Measurements from ENCODE around the gene PLPPR4. TPM values are rescaled to one million over a fixed set of nuclear protein-coding genes. Genes with fewer than 3 reads are reported as not detected.
A peak's percentile ranks its signal among the peaks of the same experiment; 100 is the strongest.

Gene PLPPR4
- total and polyA plus RNA-seq, 2 experiments from 2014 or later, result 0.99 to 2.3 TPM

- H3K9me2 ChIP-seq (ENCODE audit: insufficient read depth), result no peaks in the 10 kb centered on the region
- TF ChIP-seq ZNF114 (CRISPR knock-in tag; IDR thresholded peaks at IDR 0.05) (no peak), NANOG (IDR thresholded peaks at IDR 0.05; ENCODE audit: borderline replicate concordance) (no peak), EZH2 (IDR thresholded peaks at IDR 0.05; ENCODE audit: low read depth, unreplicated experiment) (no peak), EZH2phosphoT487 (IDR thresholded peaks at IDR 0.05; ENCODE audit: unreplicated experiment) (no peak), CREB1 (CRISPR knock-in tag; IDR thresholded peaks at IDR 0.05; ENCODE audit: low read depth) (no peak), STAT1 (IDR thresholded peaks at IDR 0.05; ENCODE audit: unreplicated experiment) (no peak), ETS1 (IDR thresholded peaks at IDR 0.05) (no peak), ZNF331 (CRISPR knock-in tag; IDR thresholded peaks at IDR 0.05; ENCODE audit: low read depth) (no peak), JUNB (IDR thresholded peaks at IDR 0.05; ENCODE audit: unreplicated experiment) (no peak), POLR2AphosphoS5 (IDR thresholded peaks at IDR 0.05; ENCODE audit: low read depth) (no peak)
- TF ChIP-seq, protein P1, sequence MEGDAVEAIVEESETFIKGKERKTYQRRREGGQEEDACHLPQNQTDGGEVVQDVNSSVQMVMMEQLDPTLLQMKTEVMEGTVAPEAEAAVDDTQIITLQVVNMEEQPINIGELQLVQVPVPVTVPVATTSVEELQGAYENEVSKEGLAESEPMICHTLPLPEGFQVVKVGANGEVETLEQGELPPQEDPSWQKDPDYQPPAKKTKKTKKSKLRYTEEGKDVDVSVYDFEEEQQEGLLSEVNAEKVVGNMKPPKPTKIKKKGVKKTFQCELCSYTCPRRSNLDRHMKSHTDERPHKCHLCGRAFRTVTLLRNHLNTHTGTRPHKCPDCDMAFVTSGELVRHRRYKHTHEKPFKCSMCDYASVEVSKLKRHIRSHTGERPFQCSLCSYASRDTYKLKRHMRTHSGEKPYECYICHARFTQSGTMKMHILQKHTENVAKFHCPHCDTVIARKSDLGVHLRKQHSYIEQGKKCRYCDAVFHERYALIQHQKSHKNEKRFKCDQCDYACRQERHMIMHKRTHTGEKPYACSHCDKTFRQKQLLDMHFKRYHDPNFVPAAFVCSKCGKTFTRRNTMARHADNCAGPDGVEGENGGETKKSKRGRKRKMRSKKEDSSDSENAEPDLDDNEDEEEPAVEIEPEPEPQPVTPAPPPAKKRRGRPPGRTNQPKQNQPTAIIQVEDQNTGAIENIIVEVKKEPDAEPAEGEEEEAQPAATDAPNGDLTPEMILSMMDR (conservative IDR thresholded peaks at IDR 0.05; ENCODE audit: low read depth in 2 of 2), result no peak
- TF ChIP-seq, protein P2, sequence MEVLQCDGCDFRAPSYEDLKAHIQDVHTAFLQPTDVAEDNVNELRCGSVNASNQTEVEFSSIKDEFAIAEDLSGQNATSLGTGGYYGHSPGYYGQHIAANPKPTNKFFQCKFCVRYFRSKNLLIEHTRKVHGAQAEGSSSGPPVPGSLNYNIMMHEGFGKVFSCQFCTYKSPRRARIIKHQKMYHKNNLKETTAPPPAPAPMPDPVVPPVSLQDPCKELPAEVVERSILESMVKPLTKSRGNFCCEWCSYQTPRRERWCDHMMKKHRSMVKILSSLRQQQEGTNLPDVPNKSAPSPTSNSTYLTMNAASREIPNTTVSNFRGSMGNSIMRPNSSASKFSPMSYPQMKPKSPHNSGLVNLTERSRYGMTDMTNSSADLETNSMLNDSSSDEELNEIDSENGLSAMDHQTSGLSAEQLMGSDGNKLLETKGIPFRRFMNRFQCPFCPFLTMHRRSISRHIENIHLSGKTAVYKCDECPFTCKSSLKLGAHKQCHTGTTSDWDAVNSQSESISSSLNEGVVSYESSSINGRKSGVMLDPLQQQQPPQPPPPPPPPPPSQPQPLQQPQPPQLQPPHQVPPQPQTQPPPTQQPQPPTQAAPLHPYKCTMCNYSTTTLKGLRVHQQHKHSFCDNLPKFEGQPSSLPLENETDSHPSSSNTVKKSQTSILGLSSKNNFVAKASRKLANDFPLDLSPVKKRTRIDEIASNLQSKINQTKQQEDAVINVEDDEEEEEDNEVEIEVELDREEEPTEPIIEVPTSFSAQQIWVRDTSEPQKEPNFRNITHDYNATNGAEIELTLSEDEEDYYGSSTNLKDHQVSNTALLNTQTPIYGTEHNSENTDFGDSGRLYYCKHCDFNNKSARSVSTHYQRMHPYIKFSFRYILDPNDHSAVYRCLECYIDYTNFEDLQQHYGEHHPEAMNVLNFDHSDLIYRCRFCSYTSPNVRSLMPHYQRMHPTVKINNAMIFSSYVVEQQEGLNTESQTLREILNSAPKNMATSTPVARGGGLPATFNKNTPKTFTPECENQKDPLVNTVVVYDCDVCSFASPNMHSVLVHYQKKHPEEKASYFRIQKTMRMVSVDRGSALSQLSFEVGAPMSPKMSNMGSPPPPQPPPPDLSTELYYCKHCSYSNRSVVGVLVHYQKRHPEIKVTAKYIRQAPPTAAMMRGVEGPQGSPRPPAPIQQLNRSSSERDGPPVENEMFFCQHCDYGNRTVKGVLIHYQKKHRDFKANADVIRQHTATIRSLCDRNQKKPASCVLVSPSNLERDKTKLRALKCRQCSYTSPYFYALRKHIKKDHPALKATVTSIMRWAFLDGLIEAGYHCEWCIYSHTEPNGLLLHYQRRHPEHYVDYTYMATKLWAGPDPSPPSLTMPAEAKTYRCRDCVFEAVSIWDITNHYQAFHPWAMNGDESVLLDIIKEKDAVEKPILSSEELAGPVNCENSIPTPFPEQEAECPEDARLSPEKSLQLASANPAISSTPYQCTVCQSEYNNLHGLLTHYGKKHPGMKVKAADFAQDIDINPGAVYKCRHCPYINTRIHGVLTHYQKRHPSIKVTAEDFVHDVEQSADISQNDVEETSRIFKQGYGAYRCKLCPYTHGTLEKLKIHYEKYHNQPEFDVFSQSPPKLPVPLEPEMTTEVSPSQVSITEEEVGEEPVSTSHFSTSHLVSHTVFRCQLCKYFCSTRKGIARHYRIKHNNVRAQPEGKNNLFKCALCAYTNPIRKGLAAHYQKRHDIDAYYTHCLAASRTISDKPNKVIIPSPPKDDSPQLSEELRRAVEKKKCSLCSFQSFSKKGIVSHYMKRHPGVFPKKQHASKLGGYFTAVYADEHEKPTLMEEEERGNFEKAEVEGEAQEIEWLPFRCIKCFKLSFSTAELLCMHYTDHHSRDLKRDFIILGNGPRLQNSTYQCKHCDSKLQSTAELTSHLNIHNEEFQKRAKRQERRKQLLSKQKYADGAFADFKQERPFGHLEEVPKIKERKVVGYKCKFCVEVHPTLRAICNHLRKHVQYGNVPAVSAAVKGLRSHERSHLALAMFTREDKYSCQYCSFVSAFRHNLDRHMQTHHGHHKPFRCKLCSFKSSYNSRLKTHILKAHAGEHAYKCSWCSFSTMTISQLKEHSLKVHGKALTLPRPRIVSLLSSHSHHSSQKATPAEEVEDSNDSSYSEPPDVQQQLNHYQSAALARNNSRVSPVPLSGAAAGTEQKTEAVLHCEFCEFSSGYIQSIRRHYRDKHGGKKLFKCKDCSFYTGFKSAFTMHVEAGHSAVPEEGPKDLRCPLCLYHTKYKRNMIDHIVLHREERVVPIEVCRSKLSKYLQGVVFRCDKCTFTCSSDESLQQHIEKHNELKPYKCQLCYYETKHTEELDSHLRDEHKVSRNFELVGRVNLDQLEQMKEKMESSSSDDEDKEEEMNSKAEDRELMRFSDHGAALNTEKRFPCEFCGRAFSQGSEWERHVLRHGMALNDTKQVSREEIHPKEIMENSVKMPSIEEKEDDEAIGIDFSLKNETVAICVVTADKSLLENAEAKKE (CRISPR knock-in tag; IDR thresholded peaks at IDR 0.05), result no peak
- TF ChIP-seq, protein P3, sequence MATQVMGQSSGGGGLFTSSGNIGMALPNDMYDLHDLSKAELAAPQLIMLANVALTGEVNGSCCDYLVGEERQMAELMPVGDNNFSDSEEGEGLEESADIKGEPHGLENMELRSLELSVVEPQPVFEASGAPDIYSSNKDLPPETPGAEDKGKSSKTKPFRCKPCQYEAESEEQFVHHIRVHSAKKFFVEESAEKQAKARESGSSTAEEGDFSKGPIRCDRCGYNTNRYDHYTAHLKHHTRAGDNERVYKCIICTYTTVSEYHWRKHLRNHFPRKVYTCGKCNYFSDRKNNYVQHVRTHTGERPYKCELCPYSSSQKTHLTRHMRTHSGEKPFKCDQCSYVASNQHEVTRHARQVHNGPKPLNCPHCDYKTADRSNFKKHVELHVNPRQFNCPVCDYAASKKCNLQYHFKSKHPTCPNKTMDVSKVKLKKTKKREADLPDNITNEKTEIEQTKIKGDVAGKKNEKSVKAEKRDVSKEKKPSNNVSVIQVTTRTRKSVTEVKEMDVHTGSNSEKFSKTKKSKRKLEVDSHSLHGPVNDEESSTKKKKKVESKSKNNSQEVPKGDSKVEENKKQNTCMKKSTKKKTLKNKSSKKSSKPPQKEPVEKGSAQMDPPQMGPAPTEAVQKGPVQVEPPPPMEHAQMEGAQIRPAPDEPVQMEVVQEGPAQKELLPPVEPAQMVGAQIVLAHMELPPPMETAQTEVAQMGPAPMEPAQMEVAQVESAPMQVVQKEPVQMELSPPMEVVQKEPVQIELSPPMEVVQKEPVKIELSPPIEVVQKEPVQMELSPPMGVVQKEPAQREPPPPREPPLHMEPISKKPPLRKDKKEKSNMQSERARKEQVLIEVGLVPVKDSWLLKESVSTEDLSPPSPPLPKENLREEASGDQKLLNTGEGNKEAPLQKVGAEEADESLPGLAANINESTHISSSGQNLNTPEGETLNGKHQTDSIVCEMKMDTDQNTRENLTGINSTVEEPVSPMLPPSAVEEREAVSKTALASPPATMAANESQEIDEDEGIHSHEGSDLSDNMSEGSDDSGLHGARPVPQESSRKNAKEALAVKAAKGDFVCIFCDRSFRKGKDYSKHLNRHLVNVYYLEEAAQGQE (IDR thresholded peaks at IDR 0.05; ENCODE audit: unreplicated experiment), result no peak
- peaks cover 2% of the 10 kb centered on the region for H3K27me3 Mint-ChIP-seq (ENCODE audit: insufficient read depth, low read depth, poor library complexity)
- H3F3A ChIP-seq (replicated peaks; ENCODE audit: low read depth), result no peaks in the 10 kb centered on the region
- ATAC-seq, result no peak
- no peak for DNase-seq (ENCODE audit: low spot score)
- peaks cover 34% of the 10 kb centered on the region for H3K4me1 Mint-ChIP-seq
- H2AFZ ChIP-seq, result no peak overlapping the region
- no peaks in the 10 kb centered on the region for H3K36me3 Mint-ChIP-seq (ENCODE audit: low read depth)
- H3K4me3 ChIP-seq, result no peak overlapping the region
- no peak overlapping the region for H3K27ac ChIP-seq (ENCODE audit: low read depth)
- H4K20me1 ChIP-seq (replicated peaks; ENCODE audit: insufficient read depth), result no peaks in the 10 kb centered on the region
- H3K27me3 ChIP-seq (ENCODE audit: insufficient read depth), result no peaks in the 10 kb centered on the region
- H3K9me3 Mint-ChIP-seq, result no peaks in the 10 kb centered on the region
- peaks cover 29% of the 10 kb centered on the region for H3K4me1 ChIP-seq (ENCODE audit: insufficient read depth)
- H3K36me3 ChIP-seq (ENCODE audit: insufficient read depth), result no peaks in the 10 kb centered on the region
- no peak overlapping the region for H3K4me3 Mint-ChIP-seq
- H3K27ac Mint-ChIP-seq, result peak overlapping the region; percentile 86
- no peak overlapping the region for H3K4me2 ChIP-seq
- no peaks in the 10 kb centered on the region for H3K79me2 ChIP-seq (replicated peaks; ENCODE audit: insufficient read depth)
Measured at GRCh38 chr1:99331636-99332035, 67.3 kb downstream of the PLPPR4 start.

Measured in GM23338 (cell line).